MCF 10A (cell line): Measurements from ENCODE around the gene ETF1. TPM values are rescaled to one million over a fixed set of nuclear protein-coding genes. Genes with fewer than 3 reads are reported as not detected.

Experiments used
- BruUV-seq: library from RNA; stranded (reverse); fragments of 400-500 nt; replicated peaks from 2 replicates; lab custom pipeline; 2021; lab: Mats Ljungman, UMichigan
- CTCF ChIA-PET: fragments of 300-600 bp; sonication (Branson Sonifier 250); formaldehyde crosslinking; extraction: SDS; loops from one replicate; lab custom pipeline; 2021; ENCODE audit warnings: antibody characterized with exemption, inconsistent platforms; lab: Yijun Ruan, JAX
- POLR2A ChIA-PET: fragments of 300-600, 350-650 bp; sonication (Branson Sonifier 250); formaldehyde crosslinking; extraction: SDS; loops from one replicate; lab custom pipeline; 2020; ENCODE audit warnings: antibody characterized with exemption, inconsistent platforms; lab: Yijun Ruan, JAX
- DNase-seq: peaks from one replicate; pipeline ENCODE4 v3.0.0-alpha.2; 2018; ENCODE audit not compliant: unreplicated experiment
- H3K27ac Mint-ChIP-seq: one replicate; pipeline ENCODE4 v1.8.0; 2022; ENCODE audit warnings: mild to moderate bottlenecking, low read depth, mixed read lengths; ENCODE audit not compliant: unreplicated experiment
- H3K27me3 Mint-ChIP-seq: one replicate; pipeline ENCODE4 v1.8.0; 2022; ENCODE audit warnings: mixed read lengths; ENCODE audit not compliant: insufficient read depth, unreplicated experiment
- H3K36me3 Mint-ChIP-seq: one replicate; pipeline ENCODE4 v1.8.0; 2022; ENCODE audit warnings: mild to moderate bottlenecking, moderate library complexity, mixed read lengths; ENCODE audit not compliant: insufficient read depth, unreplicated experiment
- H3K4me1 Mint-ChIP-seq: one replicate; pipeline ENCODE4 v1.8.0; 2022; ENCODE audit warnings: mixed read lengths; ENCODE audit not compliant: insufficient read depth, unreplicated experiment
- H3K4me3 Mint-ChIP-seq: one replicate; pipeline ENCODE4 v1.8.0; 2022; ENCODE audit warnings: mild to moderate bottlenecking, moderate library complexity, mixed read lengths; ENCODE audit not compliant: unreplicated experiment
- H3K9me3 Mint-ChIP-seq: one replicate; pipeline ENCODE4 v1.8.0; 2022; ENCODE audit warnings: mixed read lengths; ENCODE audit not compliant: unreplicated experiment
- CTCF ChIP-seq: fragments of 200-600 bp; IDR thresholded peaks from one replicate; pipeline ENCODE4 v1.8.0; 2022; ENCODE audit warnings: antibody characterized with exemption, mild to moderate bottlenecking; ENCODE audit not compliant: unreplicated experiment
- intact Hi-C: fragments of 100-400 bp; cut with micrococcal nuclease; formaldehyde crosslinking; loops from 2 replicates; pipeline ENCODE4 v1.14.1; 2022
- total RNA-seq: library from RNA; stranded (reverse); gene quantifications from 2 replicates; pipeline ENCODE4 v1.2.3, GENCODE V29; 2022

Gene ETF1
- total RNA-seq, 1 experiment from 2014 or later, result 349 TPM

- peaks cover 6% of the 10 kb centered on the region for H3K36me3 Mint-ChIP-seq
- ChIA-PET POLR2A (interaction anchor here (0.8 to 16.1 kb wide), 10 partner anchors 9 to 279 kb away, joined by 3 to 626 read pairs (median 10); partner anchors contain the start of genes CDC23, EGR1 and ETF1), CTCF (interaction anchor here (0.7 to 5.0 kb wide), 6 partner anchors 12 to 61 kb away, joined by 3 to 73 read pairs (median 10); partner anchors contain the start of gene EGR1)
- no TSS peak for BruUV-seq
- H3K4me3 Mint-ChIP-seq, result peak overlapping the region; percentile 94
- no peaks in the 10 kb centered on the region for H3K27me3 Mint-ChIP-seq
- H3K9me3 Mint-ChIP-seq, result no peaks in the 10 kb centered on the region
- intact Hi-C loops, result loop anchor here (1.0 kb wide), 1 partner anchor 27 kb away; the partner anchor contains the start of gene EGR1
- peak overlapping the region; percentile 70 for H3K27ac Mint-ChIP-seq
- H3K4me1 Mint-ChIP-seq, result peaks cover 45% of the 10 kb centered on the region
- DNase-seq, result peak; percentile 97
- TF ChIP-seq CTCF, result no peak
Measured at GRCh38 chr5:138491669-138492559, 51.1 kb downstream of the ETF1 start.

GRCh38 chr5:138491284-138491648 lies 51.8 kb downstream of the ETF1 start:
- BruUV-seq, result TSS peak; percentile 55
- CTCF ChIA-PET, result interaction anchor here (2.5 kb wide), 1 partner anchor 26 kb away, joined by 14 read pairs; the partner anchor contains the start of gene EGR1

GRCh38 chr5:138490648-138491283 lies 52.3 kb downstream of the ETF1 start:
- H3K4me1 Mint-ChIP-seq, result peaks cover 50% of the 10 kb centered on the region
- BruUV-seq, result no TSS peak
- no peaks in the 10 kb centered on the region for H3K9me3 Mint-ChIP-seq
- POLR2A ChIA-PET, result interaction anchor here (0.6 to 2.9 kb wide), 4 partner anchors 12 to 25 kb away, joined by 3 to 37 read pairs (median 10); partner anchors contain the start of gene EGR1
- TF ChIP-seq CTCF, result no peak
- CTCF ChIA-PET, result interaction anchor here (1.2 to 2.5 kb wide), 5 partner anchors 8 to 29 kb away, joined by 5 to 15 read pairs (median 7); partner anchors contain the start of gene EGR1
- peaks cover 6% of the 10 kb centered on the region for H3K36me3 Mint-ChIP-seq
- peak overlapping the region; percentile 94 for H3K4me3 Mint-ChIP-seq
- DNase-seq, result no peak
- H3K27ac Mint-ChIP-seq, result no peak overlapping the region
- H3K27me3 Mint-ChIP-seq, result no peaks in the 10 kb centered on the region
- intact Hi-C loops, result no loop called here

More at GRCh38 chr5:138491284-138491648, 51.8 kb downstream of the ETF1 start:
- H3K27me3 Mint-ChIP-seq, result no peaks in the 10 kb centered on the region
- POLR2A ChIA-PET, result interaction anchor here (2.6 to 2.9 kb wide), 2 partner anchors 21 to 26 kb away, joined by 9 to 37 read pairs; partner anchors contain the start of gene EGR1
- peaks cover 6% of the 10 kb centered on the region for H3K36me3 Mint-ChIP-seq
- H3K4me3 Mint-ChIP-seq, result peak overlapping the region; percentile 94
- no peaks in the 10 kb centered on the region for H3K9me3 Mint-ChIP-seq
- H3K27ac Mint-ChIP-seq, result no peak overlapping the region
- peaks cover 50% of the 10 kb centered on the region for H3K4me1 Mint-ChIP-seq
- TF ChIP-seq CTCF, result no peak
- intact Hi-C loops, result no loop called here
- no peak for DNase-seq
